Stomach smooth muscle (tissue), 2 donors: ENCODE measurements around the gene TSPYL2.

Source experiments
- H3K27ac ChIP-seq: one replicate; pipeline ENCODE4 v1.7.0; 2013; ENCODE audit warnings: mild to moderate bottlenecking, low read length, inconsistent platforms
- H3K27me3 ChIP-seq, 2 donors: one replicate each; pipeline ENCODE4 v1.7.0; 2013; ENCODE audit warnings: low read length in 2 of 2; ENCODE audit not compliant: insufficient read depth in 2 of 2, control insufficient read depth in 1 of 2
- H3K36me3 ChIP-seq, 2 donors: one replicate each; pipeline ENCODE4 v1.7.0; 2013; ENCODE audit warnings: low read length in 2 of 2; ENCODE audit not compliant: control insufficient read depth in 2 of 2, insufficient read depth in 2 of 2
- H3K4me1 ChIP-seq: one replicate; pipeline ENCODE4 v1.7.0; 2013; ENCODE audit warnings: low read length; ENCODE audit not compliant: control insufficient read depth, insufficient read depth
- H3K4me3 ChIP-seq, 2 donors: one replicate each; pipeline ENCODE4 v1.7.0; 2013; ENCODE audit warnings: low read length in 2 of 2
- H3K9ac ChIP-seq, 2 donors: one replicate each; pipeline ENCODE4 v1.7.0; 2013; ENCODE audit warnings: low read length in 2 of 2, mild to moderate bottlenecking in 1 of 2
- H3K9me3 ChIP-seq, 2 donors: one replicate each; pipeline ENCODE4 v1.7.0; 2013; ENCODE audit warnings: low read length in 2 of 2; ENCODE audit not compliant: control insufficient read depth in 2 of 2
- donor health status: healthy.
- donor health status: Pancreatic carcinoma.

The TSPYL2 gene

DNA sequence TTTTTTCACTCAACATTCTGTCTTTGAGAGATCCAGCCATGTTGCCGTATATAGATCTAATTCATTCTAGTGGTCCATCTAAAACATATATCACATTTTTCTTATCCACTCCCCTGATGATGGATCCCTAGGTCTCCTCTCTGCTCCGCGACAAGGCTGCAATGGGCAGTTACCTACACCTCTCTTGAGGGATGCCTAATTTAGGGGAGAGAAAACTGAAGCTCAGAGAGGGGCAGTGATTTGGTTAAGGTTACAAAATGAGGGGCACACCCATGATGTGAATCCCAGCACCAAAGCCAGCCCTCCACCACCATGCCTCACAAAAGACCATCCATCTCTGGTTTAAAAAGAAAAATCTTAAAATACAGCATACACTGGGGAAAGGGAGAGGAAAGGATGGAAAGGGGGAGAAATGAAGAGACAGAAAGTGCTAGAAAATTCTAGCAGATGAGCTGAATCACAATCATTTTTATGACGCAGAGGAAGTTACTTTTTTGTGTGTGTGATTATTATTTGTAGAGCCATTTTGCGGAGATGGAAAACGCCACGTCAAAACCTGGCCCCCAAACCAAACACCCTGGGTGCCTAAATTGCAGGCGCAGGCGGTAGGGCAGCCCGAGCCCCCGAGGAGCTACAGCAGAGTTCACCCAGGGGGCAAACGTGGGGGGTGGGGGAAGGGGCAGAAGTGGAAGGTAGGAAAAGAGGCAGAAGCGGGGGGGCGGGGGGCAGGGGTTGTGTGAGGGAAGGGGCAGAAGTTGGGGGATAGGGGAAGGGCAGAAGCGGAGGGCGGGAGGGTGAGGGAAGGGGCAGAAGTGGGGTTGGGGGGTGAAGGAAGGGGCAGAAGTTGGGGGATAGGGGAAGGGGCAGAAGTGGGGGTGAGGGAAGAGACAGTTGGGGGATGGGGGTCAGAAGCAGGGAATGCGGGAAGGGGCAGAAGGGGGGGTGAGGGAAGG lies 1.3 kb upstream of the TSPYL2 start:
- Histone ChIP-seq H3K9ac (peak overlapping the region; percentile 14 to 61), H3K4me3 (peak overlapping the region in 1 of 2 donors; percentile 4), H3K9me3 (no peaks in the 10 kb centered on the region), H3K27ac (peak overlapping the region; percentile 73), H3K27me3 (peaks cover 0 to 21% of the 10 kb centered on the region in 2 donors), H3K36me3 (peaks cover 10 to 21% of the 10 kb centered on the region in 2 donors), H3K4me1 (peaks cover 20% of the 10 kb centered on the region)

DNA sequence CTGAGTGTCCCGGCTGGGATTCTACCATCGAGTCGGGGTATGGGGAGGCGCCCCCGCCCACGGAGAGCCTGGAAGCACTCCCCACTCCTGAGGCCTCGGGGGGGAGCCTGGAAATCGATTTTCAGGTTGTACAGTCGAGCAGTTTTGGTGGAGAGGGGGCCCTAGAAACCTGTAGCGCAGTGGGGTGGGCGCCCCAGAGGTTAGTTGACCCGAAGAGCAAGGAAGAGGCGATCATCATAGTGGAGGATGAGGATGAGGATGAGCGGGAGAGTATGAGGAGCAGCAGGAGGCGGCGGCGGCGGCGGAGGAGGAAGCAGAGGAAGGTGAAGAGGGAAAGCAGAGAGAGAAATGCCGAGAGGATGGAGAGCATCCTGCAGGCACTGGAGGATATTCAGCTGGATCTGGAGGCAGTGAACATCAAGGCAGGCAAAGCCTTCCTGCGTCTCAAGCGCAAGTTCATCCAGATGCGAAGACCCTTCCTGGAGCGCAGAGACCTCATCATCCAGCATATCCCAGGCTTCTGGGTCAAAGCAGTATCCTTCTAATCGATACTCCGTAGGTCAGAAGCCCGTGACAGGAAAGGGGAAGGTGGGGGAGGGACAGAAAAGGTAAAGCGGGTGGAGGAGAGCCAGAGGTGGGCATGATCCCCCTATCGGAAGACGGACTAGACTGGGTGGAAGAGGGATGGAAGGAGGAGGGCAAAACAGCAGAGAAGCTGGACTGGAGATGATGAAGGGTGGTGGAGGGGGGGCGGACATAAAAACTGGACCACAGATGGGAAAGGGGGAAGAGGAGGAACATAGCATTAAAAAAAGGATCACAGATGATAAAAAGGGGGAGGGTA lies 828 bp downstream of the TSPYL2 start:
- Histone ChIP-seq H3K9me3 (no peaks in the 10 kb centered on the region), H3K36me3 (peaks cover 14 to 31% of the 10 kb centered on the region in 2 donors), H3K9ac (peak overlapping the region; percentile 78 to 87), H3K4me3 (peak overlapping the region; percentile 79 to 80), H3K4me1 (peaks cover 39% of the 10 kb centered on the region), H3K27ac (peak overlapping the region; percentile 90), H3K27me3 (peaks cover 0 to 18% of the 10 kb centered on the region in 2 donors)

- H3K9me3 ChIP-seq = no peaks in the 10 kb centered on the region
- peak overlapping the region; percentile 78 to 87 for H3K9ac ChIP-seq
- H3K27ac ChIP-seq = peak overlapping the region; percentile 90
- peaks cover 42% of the 10 kb centered on the region for H3K4me1 ChIP-seq
- H3K36me3 ChIP-seq = peaks cover 14 to 31% of the 10 kb centered on the region in 2 donors
- H3K27me3 ChIP-seq = peaks cover 0 to 20% of the 10 kb centered on the region in 2 donors
- H3K4me3 ChIP-seq = peak overlapping the region; percentile 79 to 80
Observed at GRCh38 chrX:53084043-53084570, 1.9 kb downstream of the TSPYL2 start.

DNA sequence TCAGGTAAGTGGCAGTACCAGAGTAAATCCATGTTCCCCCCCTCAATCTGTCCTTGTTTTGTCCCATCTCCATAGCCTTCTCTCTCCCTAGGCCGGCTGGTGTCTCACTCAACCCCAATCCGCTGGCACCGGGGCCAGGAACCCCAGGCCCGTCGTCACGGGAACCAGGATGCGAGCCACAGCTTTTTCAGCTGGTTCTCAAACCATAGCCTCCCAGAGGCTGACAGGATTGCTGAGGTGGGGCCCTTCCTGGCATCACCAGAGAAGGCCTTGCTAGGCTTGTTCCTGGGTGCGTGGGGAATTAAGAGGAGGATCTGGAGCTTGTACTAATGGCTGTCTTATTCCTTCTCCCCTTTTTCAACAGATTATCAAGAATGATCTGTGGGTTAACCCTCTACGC lies 2.7 kb downstream of the TSPYL2 start:
- H3K9me3 ChIP-seq = no peaks in the 10 kb centered on the region
- peak overlapping the region in 1 of 2 donors; percentile 78 for H3K9ac ChIP-seq
- H3K4me1 ChIP-seq = peaks cover 42% of the 10 kb centered on the region
- H3K27me3 ChIP-seq = peaks cover 0 to 19% of the 10 kb centered on the region in 2 donors
- peaks cover 14 to 31% of the 10 kb centered on the region in 2 donors for H3K36me3 ChIP-seq
- peak overlapping the region; percentile 79 to 80 for H3K4me3 ChIP-seq
- peak overlapping the region; percentile 90 for H3K27ac ChIP-seq

DNA sequence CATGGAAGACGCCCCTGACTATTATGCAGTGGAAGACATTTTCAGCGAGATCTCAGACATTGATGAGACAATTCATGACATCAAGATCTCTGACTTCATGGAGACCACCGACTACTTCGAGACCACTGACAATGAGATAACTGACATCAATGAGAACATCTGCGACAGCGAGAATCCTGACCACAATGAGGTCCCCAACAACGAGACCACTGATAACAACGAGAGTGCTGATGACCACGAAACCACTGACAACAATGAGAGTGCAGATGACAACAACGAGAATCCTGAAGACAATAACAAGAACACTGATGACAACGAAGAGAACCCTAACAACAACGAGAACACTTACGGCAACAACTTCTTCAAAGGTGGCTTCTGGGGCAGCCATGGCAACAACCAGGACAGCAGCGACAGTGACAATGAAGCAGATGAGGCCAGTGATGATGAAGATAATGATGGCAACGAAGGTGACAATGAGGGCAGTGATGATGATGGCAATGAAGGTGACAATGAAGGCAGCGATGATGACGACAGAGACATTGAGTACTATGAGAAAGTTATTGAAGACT lies 3.6 kb downstream of the TSPYL2 start:
- Histone ChIP-seq H3K27me3 (peaks cover 0 to 18% of the 10 kb centered on the region in 2 donors), H3K36me3 (peaks cover 14 to 31% of the 10 kb centered on the region in 2 donors), H3K27ac (peak overlapping the region; percentile 90), H3K4me3 (peak overlapping the region in 1 of 2 donors; percentile 47), H3K4me1 (peaks cover 42% of the 10 kb centered on the region), H3K9ac (no peak overlapping the region), H3K9me3 (no peaks in the 10 kb centered on the region)

- H3K4me1 ChIP-seq = peaks cover 42% of the 10 kb centered on the region
- H3K9me3 ChIP-seq = no peaks in the 10 kb centered on the region
- H3K27ac ChIP-seq = peak overlapping the region; percentile 90
- peaks cover 0 to 18% of the 10 kb centered on the region in 2 donors for H3K27me3 ChIP-seq
- H3K36me3 ChIP-seq = peaks cover 14 to 31% of the 10 kb centered on the region in 2 donors
- H3K9ac ChIP-seq = peak overlapping the region in 1 of 2 donors; percentile 51
- peak overlapping the region in 1 of 2 donors; percentile 47 for H3K4me3 ChIP-seq
Observed at GRCh38 chrX:53086464-53086863, 4.3 kb downstream of the TSPYL2 start.

DNA sequence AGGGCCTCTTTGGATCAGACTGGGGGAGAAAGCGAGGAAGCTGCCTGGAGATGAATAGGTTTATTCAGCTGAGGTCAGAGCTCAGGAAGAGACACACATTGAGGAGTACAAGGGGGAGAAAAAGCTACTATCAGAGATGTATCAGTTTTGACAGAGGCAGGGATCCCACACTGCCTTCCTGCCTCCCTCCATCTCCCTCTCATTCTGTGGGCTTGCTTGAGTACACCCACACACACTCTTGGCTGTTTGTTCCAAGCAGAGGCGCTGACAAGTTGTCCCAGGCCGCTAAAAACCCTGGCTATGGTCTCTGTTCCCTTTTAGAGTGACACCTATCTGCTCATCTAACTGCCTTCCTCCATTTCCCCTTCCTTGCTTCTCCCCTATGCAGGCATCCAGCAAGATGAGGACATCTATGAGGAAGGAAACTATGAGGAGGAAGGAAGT lies 5.2 kb downstream of the TSPYL2 start:
- H3K27me3 ChIP-seq = peaks cover 0 to 18% of the 10 kb centered on the region in 2 donors
- peak overlapping the region; percentile 90 for H3K27ac ChIP-seq
- peak overlapping the region; percentile 36 to 62 for H3K9ac ChIP-seq
- H3K4me3 ChIP-seq = peak overlapping the region in 1 of 2 donors; percentile 44
- no peaks in the 10 kb centered on the region for H3K9me3 ChIP-seq
- H3K4me1 ChIP-seq = peaks cover 42% of the 10 kb centered on the region
- H3K36me3 ChIP-seq = peaks cover 14 to 31% of the 10 kb centered on the region in 2 donors

DNA sequence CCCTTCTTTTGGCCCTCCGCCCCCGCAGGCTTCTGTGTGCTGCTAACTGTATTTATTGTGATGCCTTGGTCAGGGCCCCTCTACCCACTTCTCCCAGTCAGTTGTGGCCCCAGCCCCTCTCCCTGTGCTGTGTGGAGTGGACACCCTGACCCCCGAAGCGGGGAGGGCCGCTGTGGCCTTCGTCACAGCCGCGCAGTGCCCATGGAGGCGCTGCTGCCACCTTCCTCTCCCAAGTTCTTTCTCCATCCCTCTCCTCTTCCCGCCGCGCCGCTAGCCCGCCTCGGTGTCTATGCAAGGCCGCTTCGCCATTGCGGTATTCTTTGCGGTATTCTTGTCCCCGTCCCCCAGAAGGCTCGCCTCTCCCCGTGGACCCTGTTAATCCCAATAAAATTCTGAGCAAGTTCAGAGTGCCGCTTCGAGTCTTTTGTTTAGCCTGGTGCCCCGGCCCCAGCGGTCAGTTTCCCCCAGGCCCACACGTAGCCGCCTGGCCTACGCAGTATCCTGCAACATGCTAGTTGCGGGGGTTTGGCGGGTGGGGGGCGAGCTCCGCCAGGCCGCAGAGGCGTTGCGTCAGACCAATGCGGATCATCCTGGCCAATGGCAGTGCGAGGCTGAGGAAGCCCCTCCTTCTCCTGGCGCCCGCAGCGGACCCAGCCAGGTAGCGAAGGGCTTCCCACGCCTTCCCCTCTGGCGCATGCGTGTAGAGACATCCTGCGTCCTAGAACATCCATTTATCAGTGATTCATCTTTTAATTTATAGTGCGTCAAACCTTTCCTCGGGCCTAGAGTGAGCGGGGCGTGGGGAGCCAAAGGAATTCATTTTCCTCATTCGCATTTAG lies 6.2 kb downstream of the TSPYL2 start:
- Histone ChIP-seq H3K9me3 (no peaks in the 10 kb centered on the region), H3K27me3 (peaks cover 0 to 18% of the 10 kb centered on the region in 2 donors), H3K36me3 (peaks cover 14 to 31% of the 10 kb centered on the region in 2 donors), H3K4me3 (peak overlapping the region; percentile 65 to 71), H3K9ac (peak overlapping the region; percentile 89), H3K4me1 (peaks cover 42% of the 10 kb centered on the region), H3K27ac (peak overlapping the region; percentile 90)

GRCh38 chrX:53089224-53089842 lies 7.2 kb downstream of the TSPYL2 start:
- peaks cover 0 to 15% of the 10 kb centered on the region in 2 donors for H3K27me3 ChIP-seq
- H3K27ac ChIP-seq = peak overlapping the region; percentile 90
- peaks cover 14 to 25% of the 10 kb centered on the region in 2 donors for H3K36me3 ChIP-seq

More at GRCh38 chrX:53089224-53089842, 7.2 kb downstream of the TSPYL2 start:
- Histone ChIP-seq H3K9me3 (no peaks in the 10 kb centered on the region), H3K9ac (peak overlapping the region; percentile 89), H3K4me1 (peaks cover 39% of the 10 kb centered on the region), H3K4me3 (peak overlapping the region; percentile 65 to 71)
